Naive thymus-derived CD8-positive, alpha-beta T cell (primary cell): ENCODE measurements around the gene LAMA2. TPM values are rescaled to one million over a fixed set of nuclear protein-coding genes. Genes with fewer than 3 reads are reported as not detected.

Source experiments
- ATAC-seq, 2 donors: fragments of 150-1000 bp; cut with Tn5 transposase in 1 of 2; sonication (Bioruptor Pico), chemical (Tn5 transposase) in 1 of 2; 1 replicate in 1 of 2; 2 replicates in 1 of 2; pipeline ENCODE4 v1.10.0; 2021; ENCODE audit warnings: mild to moderate bottlenecking in 2 of 2, moderate library complexity in 2 of 2
- POLR2A ChIA-PET: fragments of 350-600 bp; sonication (Branson Sonifier 250); formaldehyde crosslinking; loops from one replicate; lab custom pipeline; 2021; ENCODE audit warnings: antibody characterized with exemption; lab: Charles Lee
- DNase-seq, 10 donors: peaks; one replicate each; pipeline versions ENCODE4 v3.0.0 to v3.0.0-alpha.2; 2020 to 2022
- H3K27ac Mint-ChIP-seq, 10 donors: one replicate each; pipeline ENCODE4 v1.8.0; 2020 to 2022; ENCODE audit warnings: mild to moderate bottlenecking in 10 of 10, mixed read lengths in 10 of 10, moderate library complexity in 4 of 10, inconsistent platforms in 1 of 10
- H3K27me3 Mint-ChIP-seq, 5 donors: one replicate each; pipeline ENCODE4 v1.8.0; 2021 to 2022; ENCODE audit warnings: mixed read lengths in 5 of 5
- H3K36me3 Mint-ChIP-seq, 3 donors: one replicate each; pipeline ENCODE4 v1.8.0; 2020 to 2022; ENCODE audit warnings: mixed read lengths in 3 of 3, mild to moderate bottlenecking in 2 of 3, inconsistent platforms in 1 of 3
- H3K4me1 Mint-ChIP-seq, 4 donors: one replicate each; pipeline ENCODE4 v1.8.0; 2021 to 2022; ENCODE audit warnings: mixed read lengths in 4 of 4
- H3K4me3 Mint-ChIP-seq, 10 donors: one replicate each; pipeline ENCODE4 v1.8.0; 2020 to 2022; ENCODE audit warnings: mild to moderate bottlenecking in 10 of 10, mixed read lengths in 10 of 10, moderate library complexity in 6 of 10, inconsistent platforms in 1 of 10
- H3K9me3 Mint-ChIP-seq, 9 donors: one replicate each; pipeline ENCODE4 v1.8.0; 2020 to 2022; ENCODE audit warnings: mixed read lengths in 9 of 9, mild to moderate bottlenecking in 3 of 9, inconsistent platforms in 1 of 9, moderate library complexity in 1 of 9
- polyA plus RNA-seq, 3 donors: library from polyadenylated mRNA; unstranded; fragments of 300-500 nt; fragmentation: Illumina TruSeq; gene quantifications; one replicate each; pipeline ENCODE4 v1.2.3, GENCODE V29; 2021
- total RNA-seq, 8 experiments: library from RNA in 2 of 8; stranded (reverse) in 2 of 8; gene quantifications; one replicate each; pipeline ENCODE4 v1.2.3 and lab custom pipeline; 2021 to 2026

The LAMA2 gene
- total and polyA plus RNA-seq, 5 experiments from 2014 or later, result not detected

DNA sequence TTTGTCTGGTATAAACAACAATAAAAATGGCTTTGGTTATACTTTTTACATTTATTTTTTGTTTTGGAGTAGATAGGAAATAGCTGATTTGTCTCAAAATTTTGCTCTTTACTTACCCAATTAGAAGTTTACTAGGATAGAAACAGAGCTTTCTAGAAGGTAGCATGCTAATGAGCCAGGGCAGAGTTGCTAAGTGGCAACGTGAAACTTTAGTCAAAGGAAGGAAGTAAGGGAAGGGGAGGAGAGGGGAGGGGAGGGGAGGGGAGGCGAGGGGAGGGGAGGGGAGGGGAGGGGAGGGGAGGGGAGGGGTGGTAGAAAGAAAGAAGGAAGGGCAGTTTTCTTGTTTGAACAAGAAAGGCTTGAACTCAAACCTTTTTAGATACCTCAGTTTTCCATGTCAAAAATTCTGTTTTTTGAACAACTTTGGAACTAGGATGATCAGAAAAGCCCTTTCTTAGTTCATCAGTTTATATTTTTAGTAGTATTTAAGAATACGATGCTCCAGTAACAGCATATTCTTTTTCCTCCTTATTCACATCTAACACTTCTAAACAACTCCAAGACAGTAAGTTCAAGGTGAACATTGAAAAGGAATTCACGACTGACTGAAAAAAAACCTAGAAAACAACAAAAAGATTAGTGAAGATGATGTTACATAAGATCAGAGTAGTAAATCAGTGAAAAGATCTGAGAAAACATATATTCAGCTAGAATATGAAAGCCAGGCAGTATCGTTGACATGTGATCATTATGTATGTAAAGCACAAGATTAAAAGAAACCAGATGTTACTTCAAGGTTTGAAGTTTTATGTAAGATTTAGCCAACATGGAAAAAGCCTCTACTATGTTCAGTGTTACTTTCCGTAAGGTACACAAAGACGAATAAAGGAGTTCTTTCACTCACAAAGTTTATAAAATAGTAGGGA, 563.6 kb downstream of the LAMA2 start:
- peaks cover 0 to 3% (median 0%) of the 10 kb centered on the region in 9 donors for H3K9me3 Mint-ChIP-seq
- H3K36me3 Mint-ChIP-seq, result no peaks in the 10 kb centered on the region
- ATAC-seq (no peak), DNase-seq (peak in 1 of 10 donors; percentile 2)
- H3K4me3 Mint-ChIP-seq, result no peak overlapping the region
- H3K27me3 Mint-ChIP-seq, result peaks cover 0 to 3% (median 0%) of the 10 kb centered on the region in 5 donors
- H3K27ac Mint-ChIP-seq, result peak overlapping the region in 1 of 10 donors; percentile 22
- POLR2A ChIA-PET, result no interaction called here
- peaks cover 2 to 19% (median 17%) of the 10 kb centered on the region in 4 donors for H3K4me1 Mint-ChIP-seq

DNA sequence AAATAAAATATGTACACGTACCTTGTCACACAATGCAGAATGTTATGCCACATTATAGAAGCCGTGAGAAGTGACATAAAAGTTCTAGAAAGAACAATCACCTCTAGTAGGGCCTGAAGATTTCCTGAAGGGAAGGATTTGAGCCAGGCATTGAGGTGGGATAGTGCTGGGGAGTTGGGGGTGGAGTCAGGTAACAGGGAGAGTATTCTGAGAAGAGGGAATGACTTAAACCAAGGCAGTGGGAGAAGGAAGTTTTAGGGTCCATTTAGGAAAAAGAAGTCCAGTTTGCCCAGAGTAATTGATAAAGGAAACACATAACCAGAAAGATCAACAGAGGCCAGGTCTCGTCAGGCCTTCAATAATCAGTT, 564.2 kb downstream of the LAMA2 start:
- POLR2A ChIA-PET, result no interaction called here
- no peak for ATAC-seq
- H3K27me3 Mint-ChIP-seq, result peaks cover 0 to 3% (median 0%) of the 10 kb centered on the region in 5 donors
- H3K9me3 Mint-ChIP-seq, result peaks cover 0 to 3% (median 0%) of the 10 kb centered on the region in 9 donors
- H3K27ac Mint-ChIP-seq, result no peak overlapping the region
- no peak for DNase-seq
- peaks cover 2 to 19% (median 17%) of the 10 kb centered on the region in 4 donors for H3K4me1 Mint-ChIP-seq
- no peak overlapping the region for H3K4me3 Mint-ChIP-seq
- H3K36me3 Mint-ChIP-seq, result no peaks in the 10 kb centered on the region

DNA sequence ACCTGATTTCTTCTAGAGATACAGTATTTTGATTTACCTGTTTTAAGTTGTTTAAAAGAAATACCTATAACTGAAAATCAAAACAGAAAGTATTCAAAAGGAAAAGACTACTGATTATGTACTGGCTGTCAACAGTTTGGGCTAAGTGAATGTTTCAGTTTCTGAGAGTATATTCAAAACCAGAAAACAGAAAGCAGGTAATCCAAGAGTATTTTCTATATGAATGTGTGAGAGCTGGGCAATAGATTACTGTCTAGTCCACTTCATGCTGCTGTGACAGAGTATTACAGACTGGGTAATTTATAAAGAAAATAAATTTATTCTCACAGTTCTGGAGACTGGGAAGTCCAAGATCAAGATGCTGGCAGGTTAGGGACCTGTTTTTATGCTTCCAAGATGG, 566.0 kb downstream of the LAMA2 start:
- Mint-ChIP-seq H3K27me3 (peaks cover 0 to 3% (median 0%) of the 10 kb centered on the region in 5 donors), H3K9me3 (peaks cover 0 to 3% (median 0%) of the 10 kb centered on the region in 9 donors), H3K4me3 (no peak overlapping the region), H3K4me1 (peaks cover 5 to 26% (median 24%) of the 10 kb centered on the region in 4 donors), H3K27ac (no peak overlapping the region), H3K36me3 (no peaks in the 10 kb centered on the region)
- DNase-seq, result no peak
- POLR2A ChIA-PET, result no interaction called here
- no peak for ATAC-seq

DNA sequence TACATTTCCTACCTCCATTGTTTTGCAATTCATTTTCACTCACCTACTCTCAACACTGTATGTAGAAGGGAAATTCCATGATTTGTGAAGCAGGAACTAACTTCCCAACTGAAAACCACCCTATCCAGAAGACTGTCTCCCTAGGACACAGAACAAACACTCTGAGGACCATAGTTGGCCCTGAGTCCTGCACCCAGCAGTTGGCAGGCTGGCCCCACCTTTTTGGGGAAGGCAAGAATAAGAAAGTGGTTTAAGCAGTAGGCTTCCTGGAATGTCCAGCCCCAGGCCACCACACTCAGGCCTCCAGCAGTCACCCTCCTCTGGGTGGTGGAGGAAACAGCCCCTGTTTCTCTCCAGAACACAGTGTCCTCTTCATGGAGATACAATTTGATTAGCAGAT, 568.2 kb downstream of the LAMA2 start:
- Mint-ChIP-seq H3K9me3 (peaks cover 0 to 3% (median 0%) of the 10 kb centered on the region in 9 donors), H3K27me3 (peaks cover 0 to 3% (median 0%) of the 10 kb centered on the region in 5 donors), H3K4me1 (peaks cover 5 to 15% (median 13%) of the 10 kb centered on the region in 4 donors), H3K36me3 (no peaks in the 10 kb centered on the region), H3K4me3 (no peak overlapping the region), H3K27ac (no peak overlapping the region)
- DNase-seq (no peak), ATAC-seq (no peak)
- POLR2A ChIA-PET, result no interaction called here

DNA sequence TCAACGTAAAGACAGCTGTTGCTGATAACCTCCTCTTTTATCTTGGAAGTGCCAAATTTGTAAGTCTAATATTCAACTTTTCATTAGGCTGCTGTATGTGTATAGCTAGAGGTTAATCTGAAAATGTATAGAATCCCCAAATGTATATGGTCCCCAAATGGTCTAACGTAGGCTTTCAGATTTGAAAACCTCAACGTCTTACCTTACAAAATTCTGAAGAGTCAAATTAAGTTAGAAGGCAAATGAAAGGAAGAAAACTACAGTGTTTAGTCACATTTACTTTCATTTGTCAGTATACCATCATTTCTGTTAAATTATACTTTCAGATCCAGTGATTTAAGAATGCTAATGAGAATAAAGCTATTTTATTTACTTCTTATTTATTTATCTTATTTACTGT, 570.1 kb downstream of the LAMA2 start:
- Mint-ChIP-seq H3K9me3 (peaks cover 0 to 3% (median 0%) of the 10 kb centered on the region in 9 donors), H3K4me1 (peaks cover 3 to 7% (median 7%) of the 10 kb centered on the region in 4 donors), H3K36me3 (no peaks in the 10 kb centered on the region), H3K27ac (peak overlapping the region in 1 of 10 donors; percentile 10), H3K4me3 (no peak overlapping the region), H3K27me3 (peaks cover 0 to 3% (median 0%) of the 10 kb centered on the region in 5 donors)
- no peak for DNase-seq
- POLR2A ChIA-PET, result no interaction called here
- ATAC-seq, result no peak

DNA sequence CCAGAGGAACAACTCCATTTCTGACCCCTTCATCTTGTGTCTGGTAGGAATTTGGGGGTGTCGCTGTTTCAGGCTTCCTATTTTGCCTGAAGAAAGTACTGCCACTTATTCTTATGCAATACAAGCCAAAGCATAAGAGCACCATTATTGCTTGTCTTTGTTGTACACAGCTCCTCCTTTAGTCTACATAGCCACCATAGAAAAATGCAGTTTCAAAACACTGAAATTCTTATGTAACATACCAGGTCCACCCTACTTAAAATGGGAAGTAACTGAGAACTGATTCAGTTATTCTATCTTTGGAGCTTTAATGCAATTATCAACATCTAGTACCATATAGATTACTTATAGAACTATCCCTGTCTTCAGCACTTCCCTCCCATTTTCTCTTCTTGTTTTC, 571.5 kb downstream of the LAMA2 start:
- Mint-ChIP-seq H3K4me3 (no peak overlapping the region), H3K4me1 (peaks cover 3 to 7% (median 7%) of the 10 kb centered on the region in 4 donors), H3K27me3 (peaks cover 0 to 3% (median 0%) of the 10 kb centered on the region in 5 donors)

DNA sequence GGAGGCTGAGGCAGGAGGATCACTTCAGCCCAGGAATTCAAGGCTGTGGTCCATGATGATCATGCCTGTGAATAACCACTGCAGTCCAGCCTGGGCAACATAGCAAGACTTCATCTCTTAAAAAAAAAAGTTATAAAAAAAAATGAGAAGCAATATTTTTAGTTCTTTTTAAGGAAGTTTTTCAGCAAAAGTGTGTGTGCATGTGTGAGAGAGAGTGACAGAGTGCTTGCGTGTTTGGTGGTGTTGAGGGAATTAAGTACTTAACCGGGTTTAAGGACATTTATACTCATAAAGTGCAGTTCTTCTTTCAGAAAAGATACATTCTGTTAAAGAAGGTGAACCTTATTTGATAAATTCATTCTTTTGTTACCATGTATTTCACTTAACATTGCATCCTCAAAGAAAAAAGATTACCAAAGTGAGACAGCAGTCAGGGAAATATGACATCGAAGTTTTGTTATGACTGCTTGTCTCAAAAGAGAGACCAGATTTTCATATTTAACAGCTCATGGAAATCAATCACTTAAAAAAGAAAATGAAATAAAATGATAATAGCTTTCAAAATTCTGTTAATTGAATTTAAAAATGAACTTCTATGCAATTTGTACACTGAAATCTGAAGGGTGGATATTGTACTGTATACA, 572.3 kb downstream of the LAMA2 start:
- Mint-ChIP-seq H3K4me1 (peaks cover 3 to 7% (median 7%) of the 10 kb centered on the region in 4 donors), H3K36me3 (no peaks in the 10 kb centered on the region), H3K27ac (no peak overlapping the region), H3K27me3 (peaks cover 0 to 3% (median 0%) of the 10 kb centered on the region in 5 donors), H3K4me3 (no peak overlapping the region), H3K9me3 (peaks cover 0 to 3% (median 0%) of the 10 kb centered on the region in 9 donors)
- POLR2A ChIA-PET, result no interaction called here
- DNase-seq (no peak), ATAC-seq (no peak)

More for the DNA sequence above, 571.5 kb downstream of the LAMA2 start:
- Mint-ChIP-seq H3K36me3 (no peaks in the 10 kb centered on the region), H3K9me3 (peaks cover 0 to 3% (median 0%) of the 10 kb centered on the region in 9 donors), H3K27ac (no peak overlapping the region)
- POLR2A ChIA-PET, result no interaction called here
- ATAC-seq (no peak), DNase-seq (no peak)

DNA sequence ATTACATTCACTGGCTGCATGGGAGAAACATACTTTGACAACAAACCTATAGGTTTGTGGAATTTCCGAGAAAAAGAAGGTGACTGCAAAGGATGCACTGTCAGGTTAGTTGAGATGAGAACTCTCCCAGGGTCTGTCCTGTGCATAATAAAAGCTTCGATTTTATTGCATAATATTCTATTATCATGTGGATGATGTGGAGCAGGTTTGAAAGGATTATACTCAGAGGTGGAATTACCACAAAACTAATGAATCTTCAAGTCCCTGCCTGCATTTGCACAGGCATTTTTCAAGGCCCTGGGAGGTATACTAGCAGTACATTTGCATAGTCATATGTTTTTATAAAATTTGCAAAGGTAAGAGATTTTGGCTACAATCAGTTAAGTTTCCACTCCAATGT, 577.3 kb downstream of the LAMA2 start:
- Mint-ChIP-seq H3K36me3 (no peaks in the 10 kb centered on the region), H3K27me3 (peaks cover 0 to 2% (median 0%) of the 10 kb centered on the region in 5 donors), H3K4me1 (peaks cover 0 to 2% (median 0%) of the 10 kb centered on the region in 4 donors), H3K27ac (no peak overlapping the region), H3K9me3 (no peaks in the 10 kb centered on the region), H3K4me3 (no peak overlapping the region)
- POLR2A ChIA-PET, result no interaction called here
- DNase-seq (no peak), ATAC-seq (no peak)

DNA sequence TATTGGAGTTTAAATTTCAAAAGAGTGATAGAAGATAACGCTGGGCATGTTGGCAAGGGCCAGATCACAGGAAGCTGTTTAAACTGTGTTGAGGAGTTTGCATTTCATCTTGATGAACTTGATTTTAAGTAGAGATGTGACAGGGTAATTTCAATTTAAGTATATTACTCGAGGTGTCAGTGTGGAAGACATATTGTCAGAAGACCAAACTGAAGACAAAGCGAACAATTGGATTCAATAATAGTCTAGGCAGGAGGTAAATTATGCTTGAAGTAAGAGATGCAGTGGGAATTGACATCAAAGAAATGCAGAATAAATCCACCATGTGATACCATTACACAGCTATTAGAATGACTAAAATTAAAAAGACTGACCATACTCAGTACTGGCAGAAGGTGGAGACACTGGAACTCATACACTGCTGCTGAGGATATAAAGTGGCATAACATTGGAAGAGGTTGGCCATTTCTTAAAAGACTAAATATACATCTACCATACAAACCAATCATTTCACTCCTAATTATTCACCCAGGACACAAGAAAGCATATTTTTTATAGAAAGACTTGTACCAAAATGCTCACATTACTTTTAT, 586.2 kb downstream of the LAMA2 start:
- Mint-ChIP-seq H3K27ac (no peak overlapping the region), H3K27me3 (no peaks in the 10 kb centered on the region), H3K9me3 (no peaks in the 10 kb centered on the region), H3K4me1 (no peaks in the 10 kb centered on the region), H3K36me3 (no peaks in the 10 kb centered on the region), H3K4me3 (no peak overlapping the region)
- POLR2A ChIA-PET, result no interaction called here
- ATAC-seq, result no peak
- DNase-seq, result no peak

DNA sequence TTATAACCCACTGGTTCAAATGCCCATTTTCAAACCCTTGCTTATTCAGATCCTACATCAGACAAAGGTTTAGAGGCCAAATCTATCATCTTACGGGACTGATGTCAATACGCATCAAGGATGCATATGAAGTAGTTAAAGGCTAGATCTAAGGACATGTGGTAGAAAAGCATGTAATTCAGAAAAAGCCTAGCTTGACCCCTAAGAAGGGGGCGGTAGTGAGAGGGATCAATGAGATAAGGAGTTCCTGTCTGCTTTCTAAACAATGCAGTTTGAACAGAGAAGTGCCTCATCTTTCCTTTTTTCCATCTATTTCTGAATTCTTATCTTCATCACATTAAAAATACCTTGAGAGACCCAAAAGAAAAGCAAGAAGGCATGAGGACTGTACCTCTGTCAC, 589.3 kb downstream of the LAMA2 start:
- no peak overlapping the region for H3K27ac Mint-ChIP-seq
- POLR2A ChIA-PET, result no interaction called here
- no peak for DNase-seq
- no peaks in the 10 kb centered on the region for H3K27me3 Mint-ChIP-seq
- no peaks in the 10 kb centered on the region for H3K9me3 Mint-ChIP-seq
- H3K36me3 Mint-ChIP-seq, result no peaks in the 10 kb centered on the region
- H3K4me3 Mint-ChIP-seq, result no peak overlapping the region
- no peaks in the 10 kb centered on the region for H3K4me1 Mint-ChIP-seq
- no peak for ATAC-seq

DNA sequence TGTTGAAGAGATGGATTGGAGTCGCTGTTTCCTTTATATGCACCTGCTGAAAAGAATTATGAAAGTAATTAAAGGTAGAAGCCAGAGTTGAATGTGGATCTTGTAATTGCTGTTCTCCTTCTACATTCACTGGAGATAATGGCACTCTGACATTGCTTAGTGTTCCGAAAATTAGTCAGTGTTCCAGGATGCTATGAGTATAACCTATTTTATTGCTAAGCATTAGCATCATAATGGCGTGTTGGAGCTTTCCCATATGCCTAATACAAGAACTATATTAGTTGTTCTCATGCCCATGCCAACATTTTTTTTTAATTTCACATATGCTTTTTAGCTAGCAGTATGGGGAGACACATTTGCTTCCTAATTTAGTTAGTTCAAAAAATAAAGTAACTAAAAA, 590.6 kb downstream of the LAMA2 start:
- Mint-ChIP-seq H3K9me3 (no peaks in the 10 kb centered on the region), H3K4me3 (no peak overlapping the region), H3K27ac (peak overlapping the region in 1 of 10 donors; percentile 16), H3K27me3 (no peaks in the 10 kb centered on the region), H3K4me1 (no peaks in the 10 kb centered on the region), H3K36me3 (no peaks in the 10 kb centered on the region)
- ATAC-seq (no peak), DNase-seq (no peak)
- POLR2A ChIA-PET, result no interaction called here

DNA sequence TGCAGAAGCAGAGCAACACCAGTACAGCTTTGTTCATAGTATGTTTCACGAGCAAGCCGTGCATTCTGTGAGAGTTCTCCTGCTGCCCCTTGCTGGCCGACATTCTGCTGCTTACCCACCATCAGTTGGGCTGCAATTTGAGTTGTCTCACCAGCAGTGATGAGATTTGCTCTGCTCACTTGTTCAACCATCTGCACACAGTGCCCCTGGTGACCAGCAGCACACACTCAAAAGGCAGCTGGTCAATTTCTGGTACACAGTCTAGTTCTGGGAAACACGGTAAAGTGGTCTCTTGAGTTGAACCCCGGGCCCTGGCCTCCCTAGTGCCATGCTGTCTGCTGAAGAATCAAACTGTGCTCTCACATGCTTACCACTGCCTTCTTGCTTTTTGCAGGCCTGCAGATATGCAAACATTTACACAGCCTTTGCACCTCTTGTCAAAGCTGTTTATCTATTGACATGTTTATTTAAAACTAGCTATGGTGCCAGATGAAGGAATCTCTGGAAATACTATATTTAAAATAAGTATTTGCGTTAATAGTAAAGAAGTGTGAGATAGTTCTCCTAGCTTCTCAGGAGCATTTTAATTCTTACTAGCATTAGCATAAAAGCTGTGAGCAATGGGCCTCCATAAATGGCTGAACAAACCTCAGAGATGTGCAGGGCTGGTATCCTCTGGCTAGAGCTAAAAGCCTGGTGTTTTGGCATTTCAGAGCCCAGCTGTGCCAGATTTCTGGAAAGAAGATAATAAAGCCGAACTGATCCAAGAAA, 592.7 kb downstream of the LAMA2 start:
- H3K27ac Mint-ChIP-seq, result no peak overlapping the region
- ATAC-seq, result no peak
- no peak for DNase-seq
- no peaks in the 10 kb centered on the region for H3K4me1 Mint-ChIP-seq
- H3K36me3 Mint-ChIP-seq, result no peaks in the 10 kb centered on the region
- no peak overlapping the region for H3K4me3 Mint-ChIP-seq
- POLR2A ChIA-PET, result no interaction called here
- no peaks in the 10 kb centered on the region for H3K9me3 Mint-ChIP-seq
- H3K27me3 Mint-ChIP-seq, result no peaks in the 10 kb centered on the region
